Naive B cell (primary cell): Measurements from ENCODE around the gene TP53I13. TPM values are rescaled to one million over a fixed set of nuclear protein-coding genes. Genes with fewer than 3 reads are reported as not detected.
"Not testable (repeated sequence)": the region's sequence is repeated elsewhere in the genome, so short reads cannot be mapped to it uniquely, and the experiment has no call there.

Experiments used
- ATAC-seq, 2 donors: fragments of 150-1000 bp; cut with Tn5 transposase; 2 replicates each; pipeline ENCODE4 v1.10.0; 2021; ENCODE audit warnings: low read depth in 2 of 2, mild to moderate bottlenecking in 2 of 2, moderate library complexity in 2 of 2
- DNase-seq: peaks from one replicate; pipeline ENCODE4 v3.0.0; 2022
- H3K27ac Mint-ChIP-seq, 6 donors: one replicate each; pipeline ENCODE4 v1.8.0; 2020 to 2022; ENCODE audit warnings: mild to moderate bottlenecking in 6 of 6, mixed read lengths in 6 of 6, moderate library complexity in 5 of 6, inconsistent platforms in 2 of 6
- H3K27me3 Mint-ChIP-seq, 3 donors: one replicate each; pipeline ENCODE4 v1.8.0; 2021 to 2022; ENCODE audit warnings: mixed read lengths in 3 of 3, mild to moderate bottlenecking in 1 of 3
- H3K36me3 Mint-ChIP-seq, 2 donors: one replicate each; pipeline ENCODE4 v1.8.0; 2020 to 2022; ENCODE audit warnings: mixed read lengths in 2 of 2, inconsistent platforms in 1 of 2, mild to moderate bottlenecking in 1 of 2
- H3K4me1 Mint-ChIP-seq, 3 donors: one replicate each; pipeline ENCODE4 v1.8.0; 2020 to 2022; ENCODE audit warnings: mixed read lengths in 3 of 3, inconsistent platforms in 1 of 3, mild to moderate bottlenecking in 1 of 3, moderate library complexity in 1 of 3
- H3K4me3 Mint-ChIP-seq, 8 donors: one replicate each; pipeline ENCODE4 v1.8.0; 2020 to 2022; ENCODE audit warnings: mild to moderate bottlenecking in 8 of 8, mixed read lengths in 8 of 8, moderate library complexity in 8 of 8, inconsistent platforms in 2 of 8
- H3K9me3 Mint-ChIP-seq, 7 donors: one replicate each; pipeline ENCODE4 v1.8.0; 2020 to 2022; ENCODE audit warnings: mixed read lengths in 7 of 7, mild to moderate bottlenecking in 5 of 7, inconsistent platforms in 2 of 7, moderate library complexity in 1 of 7
- polyA plus RNA-seq, 6 donors: library from polyadenylated mRNA; unstranded; fragments of 300-500 nt; fragmentation: Illumina TruSeq; gene quantifications; one replicate each; pipeline ENCODE4 v1.2.3, GENCODE V29; 2021; ENCODE audit warnings: low read depth in 6 of 6

The TP53I13 gene
- polyA plus RNA-seq = 10 to 100 TPM; 28.1 to 41.5 (median 38.4) TPM

- H3K4me1 Mint-ChIP-seq = peaks cover 30 to 58% (median 44%) of the 10 kb centered on the region in 3 donors
- H3K27ac Mint-ChIP-seq = peak within 1 kb of the TSS; percentile 90 to 98 (median 97)
- H3K4me3 Mint-ChIP-seq = peak within 1 kb of the TSS; percentile 94 to 99 (median 98)
- H3K9me3 Mint-ChIP-seq = no peaks in the 10 kb centered on the region
- ATAC-seq (peak; percentile 50 to 54), DNase-seq (peak; percentile 86)
- no peaks in the 10 kb centered on the region for H3K27me3 Mint-ChIP-seq
- H3K36me3 Mint-ChIP-seq = no peaks in the 10 kb centered on the region
Observed at GRCh38 chr17:29568331-29569244, at the start of gene TP53I13. TP53I13 (plus strand) TSS chr17:29568701; CDS start chr17:29568759, 58 bp downstream.

- Mint-ChIP-seq H3K27ac (peak overlapping the region in 2 of 6 donors; percentile 30 to 44), H3K9me3 (no peaks in the 10 kb centered on the region), H3K27me3 (no peaks in the 10 kb centered on the region), H3K4me1 (no peaks in the 10 kb centered on the region), H3K4me3 (no peak overlapping the region), H3K36me3 (no peaks in the 10 kb centered on the region)
- no peak for ATAC-seq
- no peak for DNase-seq
Observed at GRCh38 chr17:29524692-29525091, 43.8 kb upstream of the TP53I13 start.

- ATAC-seq = no peak
- Mint-ChIP-seq H3K9me3 (no peaks in the 10 kb centered on the region), H3K4me3 (no peak overlapping the region), H3K27ac (no peak overlapping the region), H3K27me3 (no peaks in the 10 kb centered on the region), H3K4me1 (no peaks in the 10 kb centered on the region), H3K36me3 (peaks cover 0 to 8% of the 10 kb centered on the region in 2 donors)
- DNase-seq = no peak
Observed at GRCh38 chr17:29526322-29526721, 42.2 kb upstream of the TP53I13 start.

GRCh38 chr17:29533976-29534375 lies 34.5 kb upstream of the TP53I13 start:
- Mint-ChIP-seq H3K4me1 (peaks cover 0 to 3% (median 0%) of the 10 kb centered on the region in 3 donors), H3K27me3 (no peaks in the 10 kb centered on the region), H3K4me3 (no peak overlapping the region), H3K9me3 (no peaks in the 10 kb centered on the region), H3K27ac (no peak overlapping the region), H3K36me3 (peaks cover 8 to 9% of the 10 kb centered on the region in 2 donors)
- DNase-seq (no peak), ATAC-seq (no peak)

- H3K9me3 Mint-ChIP-seq = no peaks in the 10 kb centered on the region
- peak overlapping the region in 1 of 6 donors; percentile 4 for H3K27ac Mint-ChIP-seq
- H3K27me3 Mint-ChIP-seq = no peaks in the 10 kb centered on the region
- H3K36me3 Mint-ChIP-seq = peaks cover 0 to 16% of the 10 kb centered on the region in 2 donors
- H3K4me1 Mint-ChIP-seq = no peaks in the 10 kb centered on the region
- no peak for ATAC-seq
- H3K4me3 Mint-ChIP-seq = no peak overlapping the region
- no peak for DNase-seq
Observed at GRCh38 chr17:29544066-29544465, 24.4 kb upstream of the TP53I13 start.

- H3K27ac Mint-ChIP-seq = no peak overlapping the region
Observed at GRCh38 chr17:29546085-29546484, 22.4 kb upstream of the TP53I13 start.

GRCh38 chr17:29546830-29547229 lies 21.7 kb upstream of the TP53I13 start:
- Mint-ChIP-seq H3K36me3 (peaks cover 0 to 16% of the 10 kb centered on the region in 2 donors), H3K27ac (peak overlapping the region in 2 of 6 donors; percentile 52 to 72)

More at GRCh38 chr17:29546085-29546484, 22.4 kb upstream of the TP53I13 start:
- ATAC-seq = no peak
- H3K4me3 Mint-ChIP-seq = no peak overlapping the region
- H3K27me3 Mint-ChIP-seq = no peaks in the 10 kb centered on the region
- no peaks in the 10 kb centered on the region for H3K4me1 Mint-ChIP-seq
- DNase-seq = no peak
- no peaks in the 10 kb centered on the region for H3K9me3 Mint-ChIP-seq
- H3K36me3 Mint-ChIP-seq = peaks cover 0 to 16% of the 10 kb centered on the region in 2 donors

GRCh38 chr17:29549177-29549923 lies 19.2 kb upstream of the TP53I13 start:
- Mint-ChIP-seq H3K27me3 (no peaks in the 10 kb centered on the region), H3K4me3 (no peak overlapping the region), H3K9me3 (no peaks in the 10 kb centered on the region), H3K36me3 (no peaks in the 10 kb centered on the region), H3K27ac (no peak overlapping the region), H3K4me1 (no peaks in the 10 kb centered on the region)
- DNase-seq = no peak
- no peak for ATAC-seq

More at GRCh38 chr17:29546830-29547229, 21.7 kb upstream of the TP53I13 start:
- no peaks in the 10 kb centered on the region for H3K4me1 Mint-ChIP-seq
- no peak for DNase-seq
- no peak overlapping the region for H3K4me3 Mint-ChIP-seq
- H3K27me3 Mint-ChIP-seq = no peaks in the 10 kb centered on the region
- no peak for ATAC-seq
- no peaks in the 10 kb centered on the region for H3K9me3 Mint-ChIP-seq

GRCh38 chr17:29555840-29556239 lies 12.7 kb upstream of the TP53I13 start:
- ATAC-seq (no peak), DNase-seq (no peak)
- Mint-ChIP-seq H3K27me3 (no peaks in the 10 kb centered on the region), H3K4me3 (no peak overlapping the region), H3K4me1 (peaks cover 33 to 55% (median 43%) of the 10 kb centered on the region in 3 donors), H3K9me3 (no peaks in the 10 kb centered on the region), H3K36me3 (no peaks in the 10 kb centered on the region), H3K27ac (peak overlapping the region in 1 of 6 donors; percentile 33)

GRCh38 chr17:29557085-29557738 lies 11.3 kb upstream of the TP53I13 start:
- DNase-seq (no peak), ATAC-seq (no peak)
- H3K27me3 Mint-ChIP-seq = no peaks in the 10 kb centered on the region
- peak overlapping the region in 5 of 8 donors; percentile 38 to 76 (median 63) for H3K4me3 Mint-ChIP-seq
- peaks cover 46 to 69% (median 57%) of the 10 kb centered on the region in 3 donors for H3K4me1 Mint-ChIP-seq
- peak overlapping the region in 5 of 6 donors; percentile 44 to 97 (median 90) for H3K27ac Mint-ChIP-seq
- no peaks in the 10 kb centered on the region for H3K9me3 Mint-ChIP-seq
- peaks cover 0 to 3% of the 10 kb centered on the region in 2 donors for H3K36me3 Mint-ChIP-seq

GRCh38 chr17:29557739-29558116 lies 10.8 kb upstream of the TP53I13 start:
- peak overlapping the region in 7 of 8 donors; percentile 35 to 79 (median 63) for H3K4me3 Mint-ChIP-seq
- peak; percentile 37 to 53 for ATAC-seq

GRCh38 chr17:29558139-29558538 lies 10.4 kb upstream of the TP53I13 start:
- H3K27ac Mint-ChIP-seq = peak overlapping the region; percentile 57 to 97 (median 90)
- DNase-seq, ATAC-seq, H3K9me3 Mint-ChIP-seq, H3K27me3 Mint-ChIP-seq, H3K36me3 Mint-ChIP-seq: not testable (repeated sequence)
- H3K4me1 Mint-ChIP-seq = peaks cover 54 to 78% (median 65%) of the 10 kb centered on the region in 3 donors
- H3K4me3 Mint-ChIP-seq = peak overlapping the region in 7 of 8 donors; percentile 22 to 79 (median 63)

More at GRCh38 chr17:29557739-29558116, 10.8 kb upstream of the TP53I13 start:
- no peaks in the 10 kb centered on the region for H3K9me3 Mint-ChIP-seq
- DNase-seq = peak; percentile 44
- H3K27ac Mint-ChIP-seq = peak overlapping the region in 5 of 6 donors; percentile 61 to 97 (median 90)
- peaks cover 0 to 5% of the 10 kb centered on the region in 2 donors for H3K36me3 Mint-ChIP-seq
- H3K4me1 Mint-ChIP-seq = peaks cover 51 to 74% (median 62%) of the 10 kb centered on the region in 3 donors
- no peaks in the 10 kb centered on the region for H3K27me3 Mint-ChIP-seq

GRCh38 chr17:29559640-29560039 lies 8.9 kb upstream of the TP53I13 start:
- Mint-ChIP-seq H3K9me3 (no peaks in the 10 kb centered on the region), H3K36me3 (peaks cover 0 to 5% of the 10 kb centered on the region in 2 donors), H3K4me1 (peaks cover 62 to 89% (median 75%) of the 10 kb centered on the region in 3 donors), H3K27ac (peak overlapping the region in 4 of 6 donors; percentile 41 to 99 (median 97)), H3K4me3 (peak overlapping the region in 6 of 8 donors; percentile 56 to 88 (median 82)), H3K27me3 (no peaks in the 10 kb centered on the region)
- DNase-seq = no peak
- ATAC-seq = no peak
